H9 (cell line): ENCODE data around the gene PLPP7. TPM values are rescaled to one million over a fixed set of nuclear protein-coding genes. Genes with fewer than 3 reads are reported as not detected.
A peak's percentile ranks its signal among the peaks of the same experiment; 100 is the strongest.

Experiments
- DNase-seq: peaks from one replicate; pipeline ENCODE4 v3.0.0-alpha.2; 2017
- H2AFZ ChIP-seq: one replicate; pipeline ENCODE4 v1.6.1; 2013; ENCODE audit warnings: mild to moderate bottlenecking, low read length, control low read depth, moderate library complexity
- H2AK5ac ChIP-seq: 2 replicates; pipeline ENCODE4 v1.6.1; 2013; ENCODE audit warnings: low read length, control low read depth, mixed read lengths; ENCODE audit not compliant: insufficient read length
- H2BK120ac ChIP-seq: one replicate; pipeline ENCODE4 v1.6.1; 2013; ENCODE audit warnings: low read depth, mild to moderate bottlenecking, low read length, control low read depth, inconsistent platforms; ENCODE audit not compliant: poor library complexity, severe bottlenecking
- H2BK12ac ChIP-seq: 2 replicates; pipeline ENCODE4 v1.6.1; 2013; ENCODE audit warnings: low read length, control low read depth, mixed read lengths, low read depth; ENCODE audit not compliant: insufficient read length
- H2BK15ac ChIP-seq: 2 replicates; pipeline ENCODE4 v1.6.1; 2013; ENCODE audit warnings: low read depth, low read length, control low read depth
- H2BK20ac ChIP-seq: one replicate; pipeline ENCODE4 v1.6.1; 2013; ENCODE audit warnings: low read depth, mild to moderate bottlenecking, low read length, control low read depth, inconsistent platforms; ENCODE audit not compliant: poor library complexity, severe bottlenecking
- H2BK5ac ChIP-seq: 2 replicates; pipeline ENCODE4 v1.6.1; 2013; ENCODE audit warnings: low read length, control low read depth, mixed read lengths; ENCODE audit not compliant: insufficient read length
- H3K14ac ChIP-seq: 2 replicates; pipeline ENCODE4 v1.6.1; 2013; ENCODE audit warnings: low read length, control low read depth; ENCODE audit not compliant: insufficient read depth
- H3K18ac ChIP-seq: 2 replicates; pipeline ENCODE4 v1.6.1; 2013; ENCODE audit warnings: low read depth, mild to moderate bottlenecking, mixed read lengths, low read length, control low read depth; ENCODE audit not compliant: insufficient read length
- H3K23ac ChIP-seq: 2 replicates; pipeline ENCODE4 v1.6.1; 2013; ENCODE audit warnings: low read length, control low read depth, mixed read lengths, low read depth; ENCODE audit not compliant: insufficient read length
- H3K23me2 ChIP-seq: 2 replicates; pipeline ENCODE4 v1.6.1; 2013; ENCODE audit warnings: low read depth, mild to moderate bottlenecking, mixed read lengths, low read length, control low read depth; ENCODE audit not compliant: insufficient read length, poor library complexity, severe bottlenecking
- H3K27ac ChIP-seq: 2 replicates; pipeline ENCODE4 v1.5.1; 2013; ENCODE audit warnings: low read length, control low read depth, mixed read lengths, low read depth; ENCODE audit not compliant: insufficient read length
- H3K27me3 ChIP-seq: 2 replicates; pipeline ENCODE4 v1.6.1; 2013; ENCODE audit warnings: low read length, control low read depth, inconsistent platforms; ENCODE audit not compliant: insufficient read depth
- H3K4ac ChIP-seq: 2 replicates; pipeline ENCODE4 v1.6.1; 2013; ENCODE audit warnings: low read depth, mild to moderate bottlenecking, control low read depth, inconsistent platforms, low read length, moderate library complexity
- H3K4me1 ChIP-seq: 2 replicates; pipeline ENCODE4 v1.6.1; 2013; ENCODE audit warnings: low read length, control low read depth, inconsistent platforms; ENCODE audit not compliant: insufficient read depth
- H3K4me2 ChIP-seq: 2 replicates; pipeline ENCODE4 v1.6.1; 2013; ENCODE audit warnings: low read length, control low read depth, mixed read lengths; ENCODE audit not compliant: insufficient read length, insufficient read depth
- H3K56ac ChIP-seq: 2 replicates; pipeline ENCODE4 v1.6.1; 2013; ENCODE audit warnings: low read depth, mild to moderate bottlenecking, mixed read lengths, low read length, control low read depth; ENCODE audit not compliant: insufficient read length
- H3K79me1 ChIP-seq: 2 replicates; pipeline ENCODE4 v1.6.1; 2013; ENCODE audit warnings: low read depth, mild to moderate bottlenecking, moderate library complexity, low read length, control low read depth, inconsistent platforms; ENCODE audit not compliant: insufficient read depth, poor library complexity, severe bottlenecking
- H3K79me2 ChIP-seq: 2 replicates; pipeline ENCODE4 v1.6.1; 2013; ENCODE audit warnings: low read length, control low read depth, inconsistent platforms; ENCODE audit not compliant: insufficient read depth
- H3K9ac ChIP-seq: 2 replicates; pipeline ENCODE4 v1.6.1; 2013; ENCODE audit warnings: low read length, control low read depth, mixed read lengths; ENCODE audit not compliant: insufficient read length; ENCODE audit errors: extremely low read depth
- H3K9me3 ChIP-seq: one replicate; pipeline ENCODE4 v1.6.1; 2013; ENCODE audit warnings: low read depth, low read length, inconsistent platforms; ENCODE audit not compliant: control insufficient read depth
- H3T11ph ChIP-seq: one replicate; pipeline ENCODE4 v1.6.1; 2013; ENCODE audit warnings: mild to moderate bottlenecking, low read length, control low read depth, inconsistent platforms
- H4K20me1 ChIP-seq: one replicate; pipeline ENCODE4 v1.6.1; 2013; ENCODE audit not compliant: control insufficient read depth, insufficient read length, insufficient read depth
- H4K5ac ChIP-seq: 2 replicates; pipeline ENCODE4 v1.6.1; 2013; ENCODE audit warnings: low read depth, mild to moderate bottlenecking, mixed read lengths, low read length, control low read depth; ENCODE audit not compliant: insufficient read length
- H4K8ac ChIP-seq: replicated peaks from 2 replicates; pipeline ENCODE4 v1.6.1; 2013; ENCODE audit warnings: low read length, control low read depth, mixed read lengths, low read depth; ENCODE audit not compliant: insufficient read length
- H4K91ac ChIP-seq: 2 replicates; pipeline ENCODE4 v1.6.1; 2013; ENCODE audit warnings: low read depth, mild to moderate bottlenecking, moderate library complexity, mixed read lengths, low read length, control low read depth; ENCODE audit not compliant: insufficient read length
- H3K27ac Mint-ChIP-seq, 3 experiments: 2 replicates in 2 of 3; 3 replicates in 1 of 3; pipeline ENCODE4 v1.8.0; 2020 to 2021; ENCODE audit warnings: mixed read lengths in 3 of 3, mild to moderate bottlenecking in 1 of 3, moderate library complexity in 1 of 3
- H3K27me3 Mint-ChIP-seq: 2 replicates; pipeline ENCODE4 v1.8.0; 2021; ENCODE audit warnings: low read depth, mild to moderate bottlenecking, moderate library complexity, mixed read lengths
- H3K36me3 Mint-ChIP-seq, 3 experiments: 2 replicates in 2 of 3; 3 replicates in 1 of 3; pipeline ENCODE4 v1.8.0; 2020 to 2021; ENCODE audit warnings: low read depth in 3 of 3, mixed read lengths in 3 of 3; ENCODE audit not compliant: insufficient read depth in 1 of 3
- H3K4me1 Mint-ChIP-seq, 2 experiments: 2 replicates each; pipeline ENCODE4 v1.8.0; 2020; ENCODE audit warnings: mixed read lengths in 2 of 2
- H3K4me3 Mint-ChIP-seq, 2 experiments: 2 replicates in 1 of 2; 3 replicates in 1 of 2; pipeline ENCODE4 v1.8.0; 2020 to 2021; ENCODE audit warnings: mild to moderate bottlenecking in 2 of 2, mixed read lengths in 2 of 2, moderate library complexity in 1 of 2
- H3K9me3 Mint-ChIP-seq, 2 experiments: 2 replicates in 1 of 2; 3 replicates in 1 of 2; pipeline ENCODE4 v1.8.0; 2020; ENCODE audit warnings: mild to moderate bottlenecking in 2 of 2, mixed read lengths in 2 of 2, moderate library complexity in 1 of 2
- WGBS: extraction: QIAGEN DNeasy Blood & Tissue Kit; methylation state at CpG from one replicate; pipeline ENCODE4 v1.1.7; 2013; ENCODE audit warnings: missing lambda C conversion rate, low lambda C conversion rate, mixed read lengths; ENCODE audit not compliant: insufficient read length; ENCODE audit errors: extremely low coverage; 5-methylcytosine and 5-hydroxymethylcytosine counted together
- total RNA-seq: library from RNA; stranded (reverse); gene quantifications from 2 replicates; pipeline ENCODE4 v1.2.1, GENCODE V29; 2021
- TF ChIP-seq, protein P1 (sequence below): fragments of 200-600 bp; sonication (generic); conservative IDR thresholded peaks from 3 replicates; pipeline ENCODE4 v1.8.0; 2021; ENCODE audit warnings: antibody characterized with exemption, mild to moderate bottlenecking

The PLPP7 gene
- total RNA-seq, 1 experiment from 2014 or later: 1.9 TPM

DNA sequence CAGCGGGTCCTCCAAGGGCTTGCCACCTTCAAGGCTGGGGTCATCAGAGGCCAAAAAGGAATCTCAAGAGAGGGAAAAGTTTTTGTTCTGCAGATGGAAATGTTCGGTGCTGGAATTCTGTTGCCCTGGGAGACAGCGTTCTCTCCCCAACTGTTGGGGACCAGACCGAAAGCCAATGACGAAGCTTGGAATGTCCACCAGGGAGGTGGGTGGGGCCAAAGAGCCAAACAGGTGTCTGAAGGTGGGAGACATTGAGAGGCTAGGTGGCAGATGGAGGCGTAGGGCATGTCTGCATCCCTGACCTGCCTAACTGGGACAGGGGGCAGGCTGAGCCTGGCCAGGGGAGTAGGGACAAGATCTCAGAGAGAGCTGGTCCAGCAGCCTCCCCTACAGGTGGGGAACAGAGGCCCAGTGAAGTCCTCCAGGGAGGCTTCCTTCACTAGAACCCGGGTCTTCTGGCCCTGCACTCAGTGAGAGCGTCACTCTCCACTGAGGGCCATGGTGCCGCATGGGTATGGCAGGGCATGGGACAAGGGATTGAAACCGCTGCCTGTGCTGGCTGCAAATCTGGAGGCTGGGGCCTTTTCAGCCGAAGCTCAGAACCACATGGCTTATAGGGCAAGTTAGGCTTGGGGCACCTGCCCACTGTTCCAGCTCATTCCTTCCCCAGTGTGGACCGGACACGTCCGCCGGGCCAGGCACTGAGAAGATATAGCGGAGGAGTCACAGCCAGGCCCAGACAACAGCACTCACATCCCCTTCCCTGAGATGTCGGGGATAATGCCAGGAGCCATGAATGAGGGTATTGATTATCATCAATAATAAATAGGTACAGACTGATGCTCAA, 8.2 kb upstream of the PLPP7 start:
- no peak for DNase-seq
- Mint-ChIP-seq H3K36me3 (no peaks in the 10 kb centered on the region; a peak in 1 of 7 replicates), H3K4me1 (peaks cover 9 to 21% of the 10 kb centered on the region in 2 experiments), H3K27me3 (peaks cover 58% of the 10 kb centered on the region), H3K4me3 (peak overlapping the region; percentile 38 to 76), H3K27ac (no peak overlapping the region; a peak in 1 of 7 replicates), H3K9me3 (no peaks in the 10 kb centered on the region; a peak in 2 of 5 replicates)
- Histone ChIP-seq H3K79me1 (no peaks in the 10 kb centered on the region), H3T11ph (no peak overlapping the region), H4K8ac (no peak overlapping the region), H2AFZ (no peak overlapping the region), H3K27me3 (peaks cover 5% of the 10 kb centered on the region; the same call in 1 of the 2 replicates), H3K27ac (no peak overlapping the region), H3K23ac (no peak overlapping the region), H3K4me1 (no peaks in the 10 kb centered on the region; the same call in 1 of the 2 replicates), H2BK5ac (no peak overlapping the region), H3K23me2 (peaks cover 9% of the 10 kb centered on the region), H3K9ac (no peak overlapping the region), H4K5ac (no peak overlapping the region), H3K79me2 (no peaks in the 10 kb centered on the region), H2BK15ac (no peak overlapping the region), H3K4ac (no peak overlapping the region), H3K9me3 (no peaks in the 10 kb centered on the region), H3K56ac (no peak overlapping the region), H2BK12ac (no peak overlapping the region), H3K14ac (no peak overlapping the region), H4K91ac (no peak overlapping the region), H2BK120ac (no peak overlapping the region), H2BK20ac (no peak overlapping the region), H2AK5ac (no peak overlapping the region), H3K18ac (no peak overlapping the region), H3K4me2 (no peak overlapping the region), H4K20me1 (peaks cover 6% of the 10 kb centered on the region)
- TF ChIP-seq, protein P1, sequence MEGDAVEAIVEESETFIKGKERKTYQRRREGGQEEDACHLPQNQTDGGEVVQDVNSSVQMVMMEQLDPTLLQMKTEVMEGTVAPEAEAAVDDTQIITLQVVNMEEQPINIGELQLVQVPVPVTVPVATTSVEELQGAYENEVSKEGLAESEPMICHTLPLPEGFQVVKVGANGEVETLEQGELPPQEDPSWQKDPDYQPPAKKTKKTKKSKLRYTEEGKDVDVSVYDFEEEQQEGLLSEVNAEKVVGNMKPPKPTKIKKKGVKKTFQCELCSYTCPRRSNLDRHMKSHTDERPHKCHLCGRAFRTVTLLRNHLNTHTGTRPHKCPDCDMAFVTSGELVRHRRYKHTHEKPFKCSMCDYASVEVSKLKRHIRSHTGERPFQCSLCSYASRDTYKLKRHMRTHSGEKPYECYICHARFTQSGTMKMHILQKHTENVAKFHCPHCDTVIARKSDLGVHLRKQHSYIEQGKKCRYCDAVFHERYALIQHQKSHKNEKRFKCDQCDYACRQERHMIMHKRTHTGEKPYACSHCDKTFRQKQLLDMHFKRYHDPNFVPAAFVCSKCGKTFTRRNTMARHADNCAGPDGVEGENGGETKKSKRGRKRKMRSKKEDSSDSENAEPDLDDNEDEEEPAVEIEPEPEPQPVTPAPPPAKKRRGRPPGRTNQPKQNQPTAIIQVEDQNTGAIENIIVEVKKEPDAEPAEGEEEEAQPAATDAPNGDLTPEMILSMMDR: no peak
- WGBS: no CpG with 5 or more reads among the region's 17 CpGs
